K562 (cell line): ENCODE measurements around the gene RBM20. TPM values are rescaled to one million over a fixed set of nuclear protein-coding genes. Genes with fewer than 3 reads are reported as not detected.

ENCODE experiments used
- CBX2 ChIP-seq: fragments of 200-600 bp; sonication (generic); IDR thresholded peaks from one replicate; pipeline ENCODE4 v1.6.1; 2012; ENCODE audit warnings: mild to moderate bottlenecking, low read length, inconsistent platforms; ENCODE audit not compliant: insufficient read depth, poor library complexity, severe bottlenecking
- GTF2F1 ChIP-seq: IDR thresholded peaks from 2 replicates; pipeline ENCODE4 v1.6.1; 2011; ENCODE audit warnings: low read depth, low read length, improper control_type of control experiment
- MED1 ChIP-seq: sonication (generic); formaldehyde crosslinking; IDR thresholded peaks from 2 replicates; pipeline ENCODE4 v1.8.1; 2023; ENCODE audit warnings: missing genetic modification reagents, borderline replicate concordance
- RAD51 ChIP-seq: fragments of 450-650 bp; IDR thresholded peaks from 2 replicates; pipeline ENCODE4 v1.7.1; 2016; ENCODE audit warnings: low read depth, mild to moderate bottlenecking, borderline replicate concordance
- RFX7 ChIP-seq: fragments of 250-450 bp; sonication (Bioruptor Pico); IDR thresholded peaks from 2 replicates; pipeline ENCODE4 v1.5.1; 2021; ENCODE audit warnings: mild to moderate bottlenecking
- SMAD4 ChIP-seq: fragments of 250-450 bp; sonication (Bioruptor Pico); conservative IDR thresholded peaks from 2 replicates; pipeline ENCODE4 v1.8.0; 2021; ENCODE audit warnings: inconsistent platforms, mild to moderate bottlenecking, moderate library complexity
- polyA plus RNA-seq, 8 experiments: library from polyadenylated mRNA; depleted of rRNA in 4 of 8; stranded (reverse) in 5 of 8; unstranded in 3 of 8; fragments of >200 nt; fragmentation: Nextera tagmentation in 2 of 8; fragmentation: Illumina TruSeq in 1 of 8; extraction: Ambion mirVana in 2 of 8; extraction: Trizol in 1 of 8; gene quantifications; 2 replicates each; pipeline versions ENCODE4 v1.2.1 to v1.2.3, GENCODE V29; 2011 to 2014; ENCODE audit warnings: inconsistent platforms in 1 of 8, missing spikeins in 1 of 8
- total RNA-seq, 7 experiments: library from RNA; depleted of rRNA in 6 of 7; stranded (reverse); fragments of >200 nt in 6 of 7; fragmentation: Illumina TruSeq in 2 of 7; extraction: Trizol in 2 of 7; gene quantifications; 2 replicates each; pipeline versions ENCODE4 v1.2.1 to v1.2.3, GENCODE V29; 2011 to 2021; ENCODE audit warnings: low replicate concordance in 1 of 7
- TF ChIP-seq, protein P1 (sequence below): fragments of 450-650 bp; IDR thresholded peaks from one replicate; pipeline ENCODE4 v1.6.1; 2018; ENCODE audit warnings: mild to moderate bottlenecking, moderate library complexity; ENCODE audit not compliant: partially characterized antibody
- TF ChIP-seq, protein P2 (sequence below): fragments of 250-450 bp; sonication (Bioruptor Pico); IDR thresholded peaks from 2 replicates; pipeline ENCODE4 v1.4.0; 2020; ENCODE audit warnings: mild to moderate bottlenecking
- TF ChIP-seq, protein P3 (sequence below): fragments of 250-450 bp; sonication (Bioruptor Pico); IDR thresholded peaks from 2 replicates; pipeline ENCODE4 v1.5.0; 2020; ENCODE audit warnings: mild to moderate bottlenecking, borderline replicate concordance
- TF ChIP-seq, protein P4 (sequence below): fragments of 250-450 bp; sonication (Bioruptor Pico); IDR thresholded peaks from 2 replicates; pipeline ENCODE4 v1.5.0; 2021; ENCODE audit warnings: mild to moderate bottlenecking, moderate library complexity
- TF ChIP-seq, protein P5 (sequence below): fragments of 450-650 bp; formaldehyde crosslinking; IDR thresholded peaks from 2 replicates; pipeline ENCODE4 v1.4.0; 2022; ENCODE audit warnings: missing genetic modification characterization
- TF ChIP-seq, protein P6 (sequence below), 2 experiments: IDR thresholded peaks; 2 replicates each; pipeline ENCODE4 v1.6.1; 2012; ENCODE audit warnings: improper control_type of control experiment in 2 of 2, low read depth in 2 of 2, low read length in 2 of 2, borderline replicate concordance in 1 of 2

RBM20 gene
- total and polyA plus RNA-seq, 9 of the 15 experiments (the other 6 are each of a cell fraction or from before 2014, with no cell fraction given): 0.63 to 5.7 (median 3.2) TPM

DNA sequence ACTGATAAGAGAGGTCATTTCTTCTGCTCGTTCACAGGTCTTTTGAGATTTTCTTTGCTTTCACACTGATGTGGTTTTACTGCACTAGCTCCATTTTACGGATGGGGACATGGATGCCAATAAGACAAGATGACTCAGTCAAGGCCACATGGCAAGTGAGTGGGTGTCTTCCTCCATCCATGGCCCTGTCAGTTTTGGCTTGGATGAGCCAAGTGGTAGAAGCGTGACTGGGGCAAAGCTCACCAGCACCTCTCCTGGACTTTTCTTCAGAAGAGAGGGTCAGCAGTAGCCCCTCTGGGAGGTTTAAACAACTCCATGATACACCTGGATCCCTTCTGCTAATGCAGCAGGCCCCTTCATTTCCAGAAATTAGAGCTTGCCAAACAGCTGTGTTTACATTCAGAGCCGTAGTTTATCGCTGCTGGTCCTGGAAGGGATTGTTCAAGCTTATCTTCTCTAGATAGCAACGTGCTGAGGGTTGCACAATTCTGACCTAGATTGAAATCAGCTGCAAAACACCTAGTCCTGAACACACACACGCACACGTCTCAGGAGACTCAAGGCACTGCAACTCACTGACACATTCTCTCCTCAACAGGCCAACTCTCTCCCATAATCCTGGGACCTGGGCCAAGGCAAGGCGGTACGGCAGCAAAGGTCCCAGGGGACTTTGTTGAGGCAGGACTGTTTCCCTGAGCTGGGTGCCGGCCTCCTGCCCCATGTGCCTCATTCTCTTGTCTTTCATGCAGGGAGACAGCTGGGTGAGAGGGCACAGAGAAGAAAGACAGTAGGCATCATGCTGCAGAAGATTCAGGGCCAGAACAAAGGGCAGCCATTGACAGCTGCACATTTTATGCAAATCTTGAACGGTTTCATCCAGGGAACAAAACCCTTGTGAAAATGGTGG, 213.4 kb downstream of the RBM20 start (continued):
- TF ChIP-seq, protein P1, sequence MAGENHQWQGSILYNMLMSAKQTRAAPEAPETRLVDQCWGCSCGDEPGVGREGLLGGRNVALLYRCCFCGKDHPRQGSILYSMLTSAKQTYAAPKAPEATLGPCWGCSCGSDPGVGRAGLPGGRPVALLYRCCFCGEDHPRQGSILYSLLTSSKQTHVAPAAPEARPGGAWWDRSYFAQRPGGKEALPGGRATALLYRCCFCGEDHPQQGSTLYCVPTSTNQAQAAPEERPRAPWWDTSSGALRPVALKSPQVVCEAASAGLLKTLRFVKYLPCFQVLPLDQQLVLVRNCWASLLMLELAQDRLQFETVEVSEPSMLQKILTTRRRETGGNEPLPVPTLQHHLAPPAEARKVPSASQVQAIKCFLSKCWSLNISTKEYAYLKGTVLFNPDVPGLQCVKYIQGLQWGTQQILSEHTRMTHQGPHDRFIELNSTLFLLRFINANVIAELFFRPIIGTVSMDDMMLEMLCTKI: no peak
- TF ChIP-seq, protein P2, sequence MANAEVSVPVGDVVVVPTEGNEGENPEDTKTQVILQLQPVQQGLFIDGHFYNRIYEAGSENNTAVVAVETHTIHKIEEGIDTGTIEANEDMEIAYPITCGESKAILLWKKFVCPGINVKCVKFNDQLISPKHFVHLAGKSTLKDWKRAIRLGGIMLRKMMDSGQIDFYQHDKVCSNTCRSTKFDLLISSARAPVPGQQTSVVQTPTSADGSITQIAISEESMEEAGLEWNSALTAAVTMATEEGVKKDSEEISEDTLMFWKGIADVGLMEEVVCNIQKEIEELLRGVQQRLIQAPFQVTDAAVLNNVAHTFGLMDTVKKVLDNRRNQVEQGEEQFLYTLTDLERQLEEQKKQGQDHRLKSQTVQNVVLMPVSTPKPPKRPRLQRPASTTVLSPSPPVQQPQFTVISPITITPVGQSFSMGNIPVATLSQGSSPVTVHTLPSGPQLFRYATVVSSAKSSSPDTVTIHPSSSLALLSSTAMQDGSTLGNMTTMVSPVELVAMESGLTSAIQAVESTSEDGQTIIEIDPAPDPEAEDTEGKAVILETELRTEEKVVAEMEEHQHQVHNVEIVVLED (CRISPR knock-in tag): 0 out of 2 replicates have a peak, but pooled peaks have one; percentile 25
- TF ChIP-seq, protein P3, sequence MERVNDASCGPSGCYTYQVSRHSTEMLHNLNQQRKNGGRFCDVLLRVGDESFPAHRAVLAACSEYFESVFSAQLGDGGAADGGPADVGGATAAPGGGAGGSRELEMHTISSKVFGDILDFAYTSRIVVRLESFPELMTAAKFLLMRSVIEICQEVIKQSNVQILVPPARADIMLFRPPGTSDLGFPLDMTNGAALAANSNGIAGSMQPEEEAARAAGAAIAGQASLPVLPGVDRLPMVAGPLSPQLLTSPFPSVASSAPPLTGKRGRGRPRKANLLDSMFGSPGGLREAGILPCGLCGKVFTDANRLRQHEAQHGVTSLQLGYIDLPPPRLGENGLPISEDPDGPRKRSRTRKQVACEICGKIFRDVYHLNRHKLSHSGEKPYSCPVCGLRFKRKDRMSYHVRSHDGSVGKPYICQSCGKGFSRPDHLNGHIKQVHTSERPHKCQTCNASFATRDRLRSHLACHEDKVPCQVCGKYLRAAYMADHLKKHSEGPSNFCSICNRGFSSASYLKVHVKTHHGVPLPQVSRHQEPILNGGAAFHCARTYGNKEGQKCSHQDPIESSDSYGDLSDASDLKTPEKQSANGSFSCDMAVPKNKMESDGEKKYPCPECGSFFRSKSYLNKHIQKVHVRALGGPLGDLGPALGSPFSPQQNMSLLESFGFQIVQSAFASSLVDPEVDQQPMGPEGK (CRISPR knock-in tag): no peak
- no peak for TF ChIP-seq CBX2
- TF ChIP-seq, protein P4, sequence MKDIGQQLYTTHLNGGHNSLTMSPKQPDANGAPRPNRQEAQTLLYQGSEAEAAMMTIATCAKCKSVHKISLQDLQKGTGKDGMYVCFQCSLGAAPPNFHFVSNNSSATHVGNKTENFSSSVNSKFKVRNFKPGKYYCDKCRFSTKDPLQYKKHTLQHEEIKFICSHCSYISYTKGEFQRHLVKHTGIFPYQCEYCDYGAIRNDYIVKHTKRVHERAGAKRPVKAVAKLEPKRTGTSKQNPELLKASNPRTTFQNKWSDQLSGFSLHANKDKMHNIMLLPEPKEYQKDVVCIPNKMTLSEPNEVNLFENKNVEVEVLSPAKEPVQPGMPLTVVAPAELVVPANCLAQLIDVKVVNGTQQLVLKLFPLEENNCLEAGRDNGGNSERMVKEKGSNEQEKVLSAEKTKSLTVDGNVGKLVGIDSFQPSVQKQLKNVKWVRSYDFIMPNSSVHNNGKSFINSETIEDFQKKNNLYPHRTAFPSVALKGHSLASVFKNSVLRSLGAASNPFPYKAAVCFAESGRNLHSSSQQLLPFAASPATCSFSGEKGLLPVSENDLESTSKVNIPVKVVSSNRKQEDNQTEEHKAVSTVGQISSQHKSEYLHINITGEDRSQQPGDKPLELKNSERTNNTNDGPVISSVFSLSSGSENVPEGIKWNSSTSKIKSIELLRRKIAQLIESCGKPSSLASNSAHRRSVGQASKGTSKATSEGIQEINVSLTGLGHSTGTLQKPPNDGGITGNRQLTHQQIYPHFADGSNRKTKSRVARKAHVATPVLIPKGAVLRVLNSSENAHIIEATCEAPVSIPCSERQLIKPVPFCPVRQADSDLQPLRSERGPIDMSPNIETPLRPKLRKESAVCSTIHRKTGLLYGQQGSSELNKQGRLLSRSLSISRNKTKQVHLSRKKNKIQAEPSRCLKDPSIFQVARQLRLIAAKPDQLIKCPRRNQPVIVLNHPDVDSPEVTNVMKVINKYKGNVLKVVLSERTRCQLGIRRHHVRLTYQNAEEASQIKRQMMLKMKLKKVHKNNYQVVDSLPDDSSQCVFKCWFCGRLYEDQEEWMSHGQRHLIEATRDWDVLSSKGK (CRISPR knock-in tag): no peak
- TF ChIP-seq, protein P5, sequence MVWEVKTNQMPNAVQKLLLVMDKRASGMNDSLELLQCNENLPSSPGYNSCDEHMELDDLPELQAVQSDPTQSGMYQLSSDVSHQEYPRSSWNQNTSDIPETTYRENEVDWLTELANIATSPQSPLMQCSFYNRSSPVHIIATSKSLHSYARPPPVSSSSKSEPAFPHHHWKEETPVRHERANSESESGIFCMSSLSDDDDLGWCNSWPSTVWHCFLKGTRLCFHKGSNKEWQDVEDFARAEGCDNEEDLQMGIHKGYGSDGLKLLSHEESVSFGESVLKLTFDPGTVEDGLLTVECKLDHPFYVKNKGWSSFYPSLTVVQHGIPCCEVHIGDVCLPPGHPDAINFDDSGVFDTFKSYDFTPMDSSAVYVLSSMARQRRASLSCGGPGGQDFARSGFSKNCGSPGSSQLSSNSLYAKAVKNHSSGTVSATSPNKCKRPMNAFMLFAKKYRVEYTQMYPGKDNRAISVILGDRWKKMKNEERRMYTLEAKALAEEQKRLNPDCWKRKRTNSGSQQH: no peak
- TF ChIP-seq GTF2F1: no peak
- no peak for TF ChIP-seq RFX7 (CRISPR knock-in tag)
- TF ChIP-seq, protein P6, sequence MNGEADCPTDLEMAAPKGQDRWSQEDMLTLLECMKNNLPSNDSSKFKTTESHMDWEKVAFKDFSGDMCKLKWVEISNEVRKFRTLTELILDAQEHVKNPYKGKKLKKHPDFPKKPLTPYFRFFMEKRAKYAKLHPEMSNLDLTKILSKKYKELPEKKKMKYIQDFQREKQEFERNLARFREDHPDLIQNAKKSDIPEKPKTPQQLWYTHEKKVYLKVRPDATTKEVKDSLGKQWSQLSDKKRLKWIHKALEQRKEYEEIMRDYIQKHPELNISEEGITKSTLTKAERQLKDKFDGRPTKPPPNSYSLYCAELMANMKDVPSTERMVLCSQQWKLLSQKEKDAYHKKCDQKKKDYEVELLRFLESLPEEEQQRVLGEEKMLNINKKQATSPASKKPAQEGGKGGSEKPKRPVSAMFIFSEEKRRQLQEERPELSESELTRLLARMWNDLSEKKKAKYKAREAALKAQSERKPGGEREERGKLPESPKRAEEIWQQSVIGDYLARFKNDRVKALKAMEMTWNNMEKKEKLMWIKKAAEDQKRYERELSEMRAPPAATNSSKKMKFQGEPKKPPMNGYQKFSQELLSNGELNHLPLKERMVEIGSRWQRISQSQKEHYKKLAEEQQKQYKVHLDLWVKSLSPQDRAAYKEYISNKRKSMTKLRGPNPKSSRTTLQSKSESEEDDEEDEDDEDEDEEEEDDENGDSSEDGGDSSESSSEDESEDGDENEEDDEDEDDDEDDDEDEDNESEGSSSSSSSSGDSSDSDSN (IDR thresholded peaks at IDR 0.05; ENCODE audit: borderline replicate concordance in 1 of 2, low read depth in 2 of 2, low read length in 2 of 2): no peak
- no peak; the same call in 1 of the 2 replicates for TF ChIP-seq SMAD4 (CRISPR knock-in tag)
- TF ChIP-seq MED1 (CRISPR knock-in tag): no peak
- no peak for TF ChIP-seq RAD51
